ENCODE measurements around the gene ALG5. TPM values are rescaled to one million over a fixed set of nuclear protein-coding genes. Genes with fewer than 3 reads are reported as not detected.
A peak's percentile ranks its signal among the peaks of the same experiment; 100 is the strongest.

Gene ALG5
- total RNA-seq, 1 donor from 2014 or later, result 52.5 TPM

DNA sequence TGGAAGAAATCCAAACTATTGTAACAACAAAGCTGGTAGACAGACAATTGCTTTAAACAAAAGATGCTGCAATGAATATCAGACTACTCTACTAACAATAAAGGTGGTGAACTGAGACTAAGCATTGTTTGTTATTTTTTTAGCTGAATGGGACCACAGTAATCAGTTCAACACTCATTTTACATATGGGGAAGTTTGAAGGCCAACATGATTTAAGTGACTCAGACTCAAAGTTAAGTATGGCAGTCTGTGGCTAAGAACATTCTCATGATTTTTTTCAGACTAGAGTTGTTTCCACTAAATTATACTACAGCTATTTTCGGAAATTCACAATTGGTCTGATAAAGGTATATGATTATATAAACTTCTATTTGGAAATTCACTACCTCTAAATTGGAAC is 11.9 kb upstream of the ALG5 start:
- Mint-ChIP-seq H3K4me3 (no peak overlapping the region), H3K27ac (no peak overlapping the region), H3K9me3 (no peaks in the 10 kb centered on the region), H3K4me1 (ENCODE audit: low read depth) (peaks cover 14% of the 10 kb centered on the region), H3K36me3 (ENCODE audit: low read depth) (peaks cover 53% of the 10 kb centered on the region), H3K27me3 (ENCODE audit: insufficient read depth) (no peaks in the 10 kb centered on the region)
- intact Hi-C loops (cut with micrococcal nuclease), result loop anchor here (2.0 kb wide), 1 partner anchor 48 kb away; the partner anchor contains the start of gene SUPT20H
- no peak for DNase-seq (ENCODE audit: low spot score)

DNA sequence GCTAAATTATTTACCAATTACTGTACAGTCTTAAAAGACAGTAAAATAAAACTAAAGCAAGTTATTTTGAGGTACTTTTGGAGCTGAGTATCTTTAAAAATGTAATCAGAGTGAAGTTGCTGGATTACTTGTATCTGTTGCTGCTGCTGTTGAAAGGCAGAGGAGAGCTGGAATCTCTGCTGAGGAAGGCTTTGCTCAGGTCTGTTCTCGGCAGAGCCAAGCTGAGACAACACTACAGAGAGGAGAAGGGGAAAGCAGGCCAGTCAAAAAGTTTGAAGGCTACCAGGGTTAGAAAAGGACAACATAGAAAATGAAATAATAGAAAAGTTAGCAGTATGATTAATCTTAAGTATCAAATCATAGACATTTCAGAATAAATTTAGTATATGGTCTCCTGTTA is 11.3 kb upstream of the ALG5 start:
- intact Hi-C loops (cut with micrococcal nuclease), result loop anchor here (2.0 kb wide), 1 partner anchor 48 kb away; the partner anchor contains the start of gene SUPT20H
- Mint-ChIP-seq H3K36me3 (ENCODE audit: low read depth) (peaks cover 51% of the 10 kb centered on the region), H3K27me3 (ENCODE audit: insufficient read depth) (no peaks in the 10 kb centered on the region), H3K4me1 (ENCODE audit: low read depth) (peaks cover 8% of the 10 kb centered on the region), H3K9me3 (no peaks in the 10 kb centered on the region), H3K4me3 (no peak overlapping the region), H3K27ac (no peak overlapping the region)
- DNase-seq (ENCODE audit: low spot score), result no peak

- Mint-ChIP-seq H3K27me3 (ENCODE audit: insufficient read depth) (no peaks in the 10 kb centered on the region), H3K4me1 (ENCODE audit: low read depth) (peaks cover 12% of the 10 kb centered on the region), H3K36me3 (ENCODE audit: low read depth) (peaks cover 48% of the 10 kb centered on the region), H3K27ac (no peak overlapping the region), H3K4me3 (no peak overlapping the region), H3K9me3 (no peaks in the 10 kb centered on the region)
- DNase-seq (ENCODE audit: low spot score), result no peak
- intact Hi-C loops (cut with micrococcal nuclease), result loop anchor here (2.0 kb wide), 1 partner anchor 49 kb away; the partner anchor contains the start of gene SUPT20H
Observed at GRCh38 chr13:37009692-37010091, 10.6 kb upstream of the ALG5 start.

DNA sequence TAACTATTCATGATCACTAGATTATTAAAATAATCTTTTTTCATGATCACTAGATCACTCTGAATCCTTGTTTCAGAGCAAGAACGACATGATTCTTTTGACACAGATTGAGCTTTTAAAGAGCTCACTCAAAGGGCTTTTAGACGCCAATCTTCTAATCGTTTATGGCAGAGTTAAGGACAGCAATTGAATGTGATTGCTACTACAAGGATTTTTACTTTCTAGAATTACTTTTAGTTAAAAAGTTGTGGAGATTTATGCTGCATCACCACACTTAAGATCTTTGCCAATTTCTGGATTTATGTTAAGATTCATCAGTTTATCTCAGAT is 2.7 kb upstream of the ALG5 start:
- intact Hi-C loops (cut with micrococcal nuclease), result loop anchor here (2.0 kb wide), 2 partner anchors 27 to 581 kb away; no protein-coding TSS in a partner anchor
- Mint-ChIP-seq H3K27ac (peak overlapping the region; percentile 100), H3K4me3 (peak overlapping the region; percentile 100), H3K36me3 (ENCODE audit: low read depth) (peaks cover 28% of the 10 kb centered on the region), H3K9me3 (no peaks in the 10 kb centered on the region), H3K4me1 (ENCODE audit: low read depth) (peaks cover 35% of the 10 kb centered on the region), H3K27me3 (ENCODE audit: insufficient read depth) (no peaks in the 10 kb centered on the region)
- DNase-seq (ENCODE audit: low spot score), result no peak

DNA sequence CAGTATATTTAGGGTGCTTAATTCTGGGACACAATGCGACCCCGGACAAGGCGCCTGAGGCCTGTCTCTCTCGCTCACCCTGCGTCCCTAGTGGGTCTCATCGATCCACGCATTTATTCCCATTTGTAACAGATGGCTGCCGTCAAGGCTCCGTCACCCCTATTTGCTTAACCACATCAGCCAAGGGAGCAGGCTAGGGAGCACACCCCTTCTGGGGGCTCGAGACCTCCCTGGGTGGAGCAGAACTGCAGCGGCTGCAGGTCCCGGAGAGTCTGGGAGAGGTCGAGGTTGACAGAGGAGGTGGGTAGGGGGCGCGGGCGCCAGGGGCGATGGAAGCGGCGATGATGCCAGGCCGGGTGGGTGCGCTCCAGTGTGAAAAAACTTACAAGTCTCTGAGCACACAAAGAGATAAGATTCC is 507 bp downstream of the ALG5 start:
- Mint-ChIP-seq H3K27me3 (ENCODE audit: insufficient read depth) (no peaks in the 10 kb centered on the region), H3K4me1 (ENCODE audit: low read depth) (peaks cover 37% of the 10 kb centered on the region), H3K27ac (peak overlapping the region; percentile 100), H3K36me3 (ENCODE audit: low read depth) (peaks cover 20% of the 10 kb centered on the region), H3K4me3 (peak overlapping the region; percentile 100), H3K9me3 (no peaks in the 10 kb centered on the region)
- peak; percentile 6 for DNase-seq (ENCODE audit: low spot score)
- intact Hi-C loops (cut with micrococcal nuclease), result loop anchor here (1.0 to 5.0 kb wide), 4 partner anchors 141 to 1351 kb away; partner anchors contain the start of genes RFXAP, SPART and UFM1

GRCh38 chr13:36997716-36998427 is 1.3 kb downstream of the ALG5 start:
- intact Hi-C loops (cut with micrococcal nuclease), result loop anchor here (5.0 kb wide), 1 partner anchor 141 kb away; no protein-coding TSS in a partner anchor
- no peaks in the 10 kb centered on the region for H3K27me3 Mint-ChIP-seq (ENCODE audit: insufficient read depth)

DNA sequence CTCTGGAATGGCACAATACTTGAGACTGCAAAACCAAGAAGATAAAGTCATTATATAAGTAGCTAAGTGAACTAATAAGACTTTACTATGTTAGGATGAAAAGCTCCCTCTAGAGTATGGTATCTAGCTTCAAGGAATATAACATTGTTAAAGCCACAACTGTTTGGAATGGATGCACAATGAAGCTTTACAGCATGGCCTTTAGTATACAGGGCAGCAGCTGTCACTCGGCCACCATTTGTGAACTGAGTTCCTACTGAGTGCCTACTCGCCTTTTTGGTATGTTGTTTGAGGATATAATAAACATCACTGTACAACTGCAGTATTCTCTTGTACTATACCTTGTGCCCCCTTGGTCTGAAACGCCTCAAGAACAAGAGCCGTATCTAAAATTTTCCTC is 6.8 kb downstream of the ALG5 start:
- Mint-ChIP-seq H3K9me3 (no peaks in the 10 kb centered on the region), H3K36me3 (ENCODE audit: low read depth) (peaks cover 53% of the 10 kb centered on the region), H3K27ac (no peak overlapping the region), H3K4me3 (no peak overlapping the region), H3K4me1 (ENCODE audit: low read depth) (peaks cover 12% of the 10 kb centered on the region), H3K27me3 (ENCODE audit: insufficient read depth) (no peaks in the 10 kb centered on the region)
- intact Hi-C loops (cut with micrococcal nuclease), result no loop called here
- DNase-seq (ENCODE audit: low spot score), result no peak

More at GRCh38 chr13:36997716-36998427, 1.3 kb downstream of the ALG5 start:
- Mint-ChIP-seq H3K4me3 (peak overlapping the region; percentile 100), H3K4me1 (ENCODE audit: low read depth) (peaks cover 33% of the 10 kb centered on the region), H3K27ac (peak overlapping the region; percentile 100), H3K36me3 (ENCODE audit: low read depth) (peaks cover 19% of the 10 kb centered on the region), H3K9me3 (no peaks in the 10 kb centered on the region)
- DNase-seq (ENCODE audit: low spot score), result no peak

DNA sequence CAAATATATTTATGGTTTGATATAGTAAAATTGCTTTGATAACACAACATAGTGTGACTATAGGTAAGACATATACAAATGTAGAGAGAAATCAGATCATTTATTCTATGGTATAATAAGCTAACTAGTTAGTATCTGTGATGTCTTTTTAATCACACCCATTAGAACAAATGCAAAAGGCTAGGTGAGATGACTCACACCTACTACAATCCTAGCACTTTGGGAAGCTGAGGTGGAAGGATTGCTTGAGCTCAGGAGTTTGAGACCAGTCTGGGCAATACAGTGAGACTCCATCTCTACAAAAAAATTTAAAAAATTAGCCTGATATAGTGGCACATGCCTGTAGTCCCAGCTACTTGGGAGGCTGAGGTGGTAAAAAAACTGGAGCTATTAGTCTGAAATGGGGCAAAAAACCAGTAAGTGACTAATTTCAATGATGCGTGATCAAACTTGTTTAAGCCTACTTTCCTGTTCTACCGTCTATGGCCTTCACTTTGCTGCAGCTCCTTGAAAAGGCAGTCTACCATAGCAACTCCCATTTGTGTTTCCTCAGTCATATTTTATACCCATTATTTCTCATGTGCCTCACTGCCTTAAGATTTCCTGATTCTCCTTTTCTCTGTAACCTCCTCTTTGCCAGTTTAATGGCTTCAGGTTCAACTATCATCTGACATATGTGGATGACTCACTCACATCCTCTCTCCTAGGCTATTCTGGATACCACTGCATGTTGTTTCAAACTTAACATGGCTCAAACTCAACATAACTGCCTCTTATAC is 12.5 kb downstream of the ALG5 start:
- Mint-ChIP-seq H3K27ac (no peak overlapping the region), H3K27me3 (ENCODE audit: insufficient read depth) (no peaks in the 10 kb centered on the region), H3K9me3 (no peaks in the 10 kb centered on the region), H3K36me3 (ENCODE audit: low read depth) (peaks cover 56% of the 10 kb centered on the region), H3K4me3 (no peak overlapping the region), H3K4me1 (ENCODE audit: low read depth) (no peaks in the 10 kb centered on the region)
- intact Hi-C loops (cut with micrococcal nuclease), result no loop called here
- no peak for DNase-seq (ENCODE audit: low spot score)

DNA sequence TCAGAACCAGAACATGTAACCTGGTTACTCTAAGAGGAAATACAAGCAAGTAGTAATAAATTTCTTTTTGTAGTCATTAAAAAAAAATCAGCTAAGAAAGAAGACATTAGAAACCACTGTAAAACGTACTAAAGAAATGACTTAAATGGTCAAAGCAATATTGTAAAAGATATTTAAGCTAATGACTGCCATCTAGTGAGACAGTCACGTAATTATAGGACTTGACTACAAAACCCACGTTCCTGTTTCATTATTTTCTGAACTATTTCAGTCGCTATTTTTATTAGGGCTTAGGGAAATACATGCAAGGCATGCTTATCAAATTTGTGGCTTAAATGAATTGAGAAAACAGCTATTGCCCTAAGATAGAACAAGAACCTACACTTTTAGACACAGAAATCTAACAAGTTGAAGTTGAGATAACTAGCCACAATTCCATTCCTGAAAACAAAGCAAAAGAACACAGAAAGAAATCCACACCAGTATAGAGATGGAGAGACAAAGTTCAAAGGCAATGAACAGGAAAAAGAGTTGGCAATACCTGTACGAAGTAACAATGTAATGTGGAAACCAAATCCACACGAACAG is 17.9 kb downstream of the ALG5 start:
- no peaks in the 10 kb centered on the region for H3K27me3 Mint-ChIP-seq (ENCODE audit: insufficient read depth)
- H3K36me3 Mint-ChIP-seq (ENCODE audit: low read depth), result peaks cover 36% of the 10 kb centered on the region
- no peak for DNase-seq (ENCODE audit: low spot score)
- H3K4me1 Mint-ChIP-seq (ENCODE audit: low read depth), result no peaks in the 10 kb centered on the region
- no peak overlapping the region for H3K4me3 Mint-ChIP-seq
- H3K9me3 Mint-ChIP-seq, result no peaks in the 10 kb centered on the region
- intact Hi-C loops (cut with micrococcal nuclease), result loop anchor here (1.0 to 5.0 kb wide), 4 partner anchors 123 to 699 kb away; no protein-coding TSS in a partner anchor
- no peak overlapping the region for H3K27ac Mint-ChIP-seq

GRCh38 chr13:36979361-36980050 is 19.6 kb downstream of the ALG5 start:
- Mint-ChIP-seq H3K9me3 (peaks cover 6% of the 10 kb centered on the region), H3K27me3 (ENCODE audit: insufficient read depth) (no peaks in the 10 kb centered on the region), H3K4me1 (ENCODE audit: low read depth) (no peaks in the 10 kb centered on the region), H3K27ac (no peak overlapping the region), H3K36me3 (ENCODE audit: low read depth) (peaks cover 40% of the 10 kb centered on the region), H3K4me3 (no peak overlapping the region)
- intact Hi-C loops (cut with micrococcal nuclease), result loop anchor here (2.0 to 5.0 kb wide), 3 partner anchors 131 to 697 kb away; no protein-coding TSS in a partner anchor
- no peak for DNase-seq (ENCODE audit: low spot score)

GRCh38 chr13:36975172-36975571 is 24.0 kb downstream of the ALG5 start:
- no peaks in the 10 kb centered on the region for H3K4me1 Mint-ChIP-seq (ENCODE audit: low read depth)
- H3K27ac Mint-ChIP-seq, result no peak overlapping the region
- H3K36me3 Mint-ChIP-seq (ENCODE audit: low read depth), result peaks cover 38% of the 10 kb centered on the region
- H3K9me3 Mint-ChIP-seq, result peaks cover 6% of the 10 kb centered on the region
- DNase-seq (ENCODE audit: low spot score), result no peak
- no peak overlapping the region for H3K4me3 Mint-ChIP-seq
- H3K27me3 Mint-ChIP-seq (ENCODE audit: insufficient read depth), result no peaks in the 10 kb centered on the region
- intact Hi-C loops (cut with micrococcal nuclease), result no loop called here

DNA sequence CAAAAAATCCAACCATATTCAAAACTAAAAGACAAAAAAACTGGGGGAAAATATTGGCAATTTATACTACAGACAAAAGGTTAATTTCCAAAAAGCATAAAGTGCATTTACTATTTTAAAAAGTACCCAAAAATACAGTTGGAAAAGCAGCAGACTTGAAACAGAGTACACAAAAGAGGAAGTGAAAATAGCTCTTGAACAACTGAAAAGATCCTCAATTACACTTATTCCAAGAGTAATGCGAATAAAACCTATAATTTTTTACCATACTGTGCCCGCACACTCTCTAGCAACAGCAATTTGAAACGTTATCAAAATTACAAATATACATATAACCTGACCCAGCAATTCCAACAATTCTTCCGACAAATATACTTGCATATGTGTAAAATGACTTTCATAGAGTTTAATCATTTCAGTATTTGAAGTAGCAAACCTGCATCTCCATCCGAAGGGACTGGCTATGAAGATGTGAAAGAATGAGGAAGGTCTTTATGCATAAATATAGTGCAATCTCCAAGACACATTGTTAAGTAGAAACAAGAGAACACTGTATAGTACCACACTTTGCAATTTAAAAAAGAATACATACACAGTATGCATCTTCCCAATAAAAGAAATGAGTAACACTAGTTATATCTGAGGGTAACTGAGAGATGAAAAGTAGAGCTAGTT is 25.4 kb downstream of the ALG5 start:
- intact Hi-C loops (cut with micrococcal nuclease), result no loop called here
- Mint-ChIP-seq H3K4me1 (ENCODE audit: low read depth) (no peaks in the 10 kb centered on the region), H3K27me3 (ENCODE audit: insufficient read depth) (no peaks in the 10 kb centered on the region), H3K4me3 (no peak overlapping the region), H3K9me3 (peaks cover 6% of the 10 kb centered on the region), H3K36me3 (ENCODE audit: low read depth) (peaks cover 37% of the 10 kb centered on the region), H3K27ac (no peak overlapping the region)
- DNase-seq (ENCODE audit: low spot score), result no peak
